WERI-Rb-1 (cell line): Measurements from ENCODE around the gene TRIM73.
"Not testable (repeated sequence)": the region's sequence is repeated elsewhere in the genome, so short reads cannot be mapped to it uniquely, and the experiment has no call there.

Experiments used
- DNase-seq: peaks from one replicate; pipeline ENCODE4 v3.0.0-alpha.2; 2020
- H3K27ac ChIP-seq: fragments of 250-450 bp; sonication (Bioruptor Pico); 2 replicates; pipeline ENCODE4 v1.5.1; 2020; ENCODE audit warnings: mild to moderate bottlenecking, moderate library complexity
- H3K27me3 ChIP-seq: fragments of 250-450 bp; sonication (Bioruptor Pico); 2 replicates; pipeline ENCODE4 v1.5.1; 2021; ENCODE audit warnings: mild to moderate bottlenecking, low read depth, moderate library complexity; ENCODE audit not compliant: insufficient read depth, severe bottlenecking
- H3K36me3 ChIP-seq: fragments of 250-450 bp; sonication (Bioruptor Pico); 2 replicates; pipeline ENCODE4 v1.5.1; 2020; ENCODE audit warnings: mild to moderate bottlenecking, moderate library complexity
- H3K4me3 ChIP-seq: 2 replicates; pipeline ENCODE4 v1.5.1; 2011; ENCODE audit warnings: low read depth, mild to moderate bottlenecking, control low read depth, low read length
- H3K9me3 ChIP-seq: fragments of 250-450 bp; sonication (Bioruptor Pico); 2 replicates; pipeline ENCODE4 v1.5.1; 2021; ENCODE audit warnings: mild to moderate bottlenecking, moderate library complexity; ENCODE audit not compliant: severe bottlenecking

The TRIM73 gene

GRCh38 chr7:75404663-75405062, 9.2 kb downstream of the TRIM73 start:
- not testable (repeated sequence) for H3K4me3 ChIP-seq, H3K27ac ChIP-seq, H3K9me3 ChIP-seq, DNase-seq, H3K27me3 ChIP-seq, H3K36me3 ChIP-seq

- H3K27me3 ChIP-seq, H3K9me3 ChIP-seq, H3K4me3 ChIP-seq, H3K27ac ChIP-seq, DNase-seq, H3K36me3 ChIP-seq: not testable (repeated sequence)
Measured at GRCh38 chr7:75409880-75410822, 14.7 kb downstream of the TRIM73 start.

- H3K36me3 ChIP-seq, H3K27me3 ChIP-seq, DNase-seq, H3K9me3 ChIP-seq, H3K4me3 ChIP-seq, H3K27ac ChIP-seq: not testable (repeated sequence)
Measured at GRCh38 chr7:75410823-75411173, 15.4 kb downstream of the TRIM73 start.

- not testable (repeated sequence) for H3K36me3 ChIP-seq, DNase-seq, H3K9me3 ChIP-seq, H3K27ac ChIP-seq, H3K27me3 ChIP-seq, H3K4me3 ChIP-seq
Measured at GRCh38 chr7:75414204-75414603, 18.8 kb downstream of the TRIM73 start.

GRCh38 chr7:75414708-75415427, 19.4 kb downstream of the TRIM73 start:
- not testable (repeated sequence) for DNase-seq, H3K4me3 ChIP-seq, H3K36me3 ChIP-seq, H3K9me3 ChIP-seq, H3K27ac ChIP-seq, H3K27me3 ChIP-seq

GRCh38 chr7:75415428-75415817, 20.0 kb downstream of the TRIM73 start:
- H3K9me3 ChIP-seq, H3K36me3 ChIP-seq, H3K27ac ChIP-seq, H3K27me3 ChIP-seq, DNase-seq, H3K4me3 ChIP-seq: not testable (repeated sequence)

- H3K27ac ChIP-seq, H3K36me3 ChIP-seq, H3K9me3 ChIP-seq, H3K27me3 ChIP-seq, DNase-seq, H3K4me3 ChIP-seq: not testable (repeated sequence)
Measured at GRCh38 chr7:75415829-75416373, 20.5 kb downstream of the TRIM73 start.

GRCh38 chr7:75416787-75417186, 21.4 kb downstream of the TRIM73 start:
- not testable (repeated sequence) for H3K27me3 ChIP-seq, H3K4me3 ChIP-seq, H3K9me3 ChIP-seq, H3K27ac ChIP-seq, DNase-seq, H3K36me3 ChIP-seq

GRCh38 chr7:75418292-75418858, 22.9 kb downstream of the TRIM73 start:
- H3K27me3 ChIP-seq, H3K4me3 ChIP-seq, H3K9me3 ChIP-seq, H3K27ac ChIP-seq, H3K36me3 ChIP-seq, DNase-seq: not testable (repeated sequence)

GRCh38 chr7:75419210-75419609, 23.8 kb downstream of the TRIM73 start:
- H3K36me3 ChIP-seq, H3K27me3 ChIP-seq, H3K9me3 ChIP-seq, H3K27ac ChIP-seq, DNase-seq, H3K4me3 ChIP-seq: not testable (repeated sequence)

- not testable (repeated sequence) for H3K36me3 ChIP-seq
Measured at GRCh38 chr7:75419693-75420092, 24.3 kb downstream of the TRIM73 start.

GRCh38 chr7:75420152-75420551, 24.7 kb downstream of the TRIM73 start:
- not testable (repeated sequence) for H3K4me3 ChIP-seq, DNase-seq, H3K9me3 ChIP-seq, H3K27me3 ChIP-seq, H3K27ac ChIP-seq, H3K36me3 ChIP-seq

More at GRCh38 chr7:75419693-75420092, 24.3 kb downstream of the TRIM73 start:
- H3K4me3 ChIP-seq, H3K27ac ChIP-seq, H3K9me3 ChIP-seq, DNase-seq, H3K27me3 ChIP-seq: not testable (repeated sequence)

GRCh38 chr7:75421798-75422710, 26.6 kb downstream of the TRIM73 start:
- H3K27ac ChIP-seq, H3K9me3 ChIP-seq, DNase-seq, H3K4me3 ChIP-seq, H3K27me3 ChIP-seq, H3K36me3 ChIP-seq: not testable (repeated sequence)
